GM12891 (cell line): ENCODE data around the gene DNM1L. TPM values are rescaled to one million over a fixed set of nuclear protein-coding genes. Genes with fewer than 3 reads are reported as not detected.
A peak's percentile ranks its signal among the peaks of the same experiment; 100 is the strongest.

Experiments used
- DNase-seq: peaks from one replicate; pipeline ENCODE4 v3.0.0; 2011; ENCODE audit warnings: low spot score; ENCODE audit not compliant: insufficient read length
- FAIRE-seq: peaks from 2 replicates; lab custom pipeline; 2011; peaks lifted over from hg19 to GRCh38; lab: Jason Lieb, UNC
- PAX5 ChIP-seq: IDR thresholded peaks from 2 replicates; pipeline ENCODE4 v1.6.1; 2011; ENCODE audit warnings: low read length, moderate library complexity, mild to moderate bottlenecking; ENCODE audit not compliant: insufficient read depth, severe bottlenecking
- POLR2A ChIP-seq: IDR thresholded peaks from 2 replicates; pipeline ENCODE4 v1.6.1; 2011; ENCODE audit warnings: low read depth, low read length, control low read depth
- POLR2AphosphoS5 ChIP-seq: IDR thresholded peaks from 2 replicates; pipeline ENCODE4 v1.6.1; 2011; ENCODE audit warnings: low read depth, low read length, control low read depth
- POU2F2 ChIP-seq: IDR thresholded peaks from 2 replicates; pipeline ENCODE4 v1.6.1; 2011; ENCODE audit warnings: low read depth, mild to moderate bottlenecking, control low read depth, low read length, moderate library complexity
- SPI1 ChIP-seq: IDR thresholded peaks from 2 replicates; pipeline ENCODE4 v1.6.1; 2011; ENCODE audit warnings: low read depth, low read length, control low read depth
- TAF1 ChIP-seq: IDR thresholded peaks from 2 replicates; pipeline ENCODE4 v1.6.1; 2011; ENCODE audit warnings: low read depth, low read length, control low read depth
- polyA plus RNA-seq: library from polyadenylated mRNA; unstranded; fragments of >200 nt; gene quantifications from one replicate; pipeline ENCODE4 v1.2.1, GENCODE V29; 2012; ENCODE audit warnings: low read depth, missing spikeins, inconsistent platforms; ENCODE audit not compliant: missing spikeins

DNM1L gene
- 45.9 TPM for polyA plus RNA-seq

DNA sequence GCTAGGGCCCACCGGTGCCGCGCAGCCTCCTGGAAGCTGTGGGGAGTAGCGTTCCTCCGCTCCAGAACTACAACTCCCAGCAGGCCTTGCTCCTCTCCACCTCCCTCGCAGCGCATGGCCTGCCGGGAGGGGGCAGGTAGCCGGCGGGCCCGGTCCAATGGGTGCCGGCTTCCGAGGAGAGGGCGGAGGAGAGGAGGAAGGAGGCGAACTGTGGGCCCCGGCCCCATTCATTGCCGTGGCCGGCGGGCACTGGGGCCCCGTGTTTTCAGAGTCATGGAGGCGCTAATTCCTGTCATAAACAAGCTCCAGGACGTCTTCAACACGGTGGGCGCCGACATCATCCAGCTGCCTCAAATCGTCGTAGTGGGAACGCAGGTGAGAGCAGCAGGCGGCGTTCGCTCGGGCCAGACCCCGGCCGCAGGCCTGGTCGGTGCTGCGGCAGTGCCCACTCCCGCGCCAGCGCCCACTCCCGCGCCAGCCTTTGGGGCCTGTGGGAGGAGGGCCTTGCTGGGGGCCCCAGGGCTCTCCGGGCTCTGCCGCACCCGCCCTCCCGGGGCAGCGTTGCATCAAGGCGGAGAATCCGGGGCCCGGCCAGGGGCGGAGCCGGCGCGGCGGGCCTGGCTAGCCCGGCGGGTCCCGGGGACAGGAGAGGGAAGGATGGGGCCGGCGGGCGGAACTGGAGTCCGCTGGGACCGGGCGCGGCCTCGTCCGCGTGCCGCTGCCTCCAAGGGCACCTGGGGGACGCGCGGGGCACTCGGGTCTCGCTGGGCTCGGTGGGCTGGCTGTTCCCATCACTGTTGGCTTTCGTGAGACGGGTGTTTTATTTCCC lies at the start of gene DNM1L:
TSS of gene DNM1L (plus strand) at position 211 of the 829 bp plus-strand sequence. CDS start at position 274, 63 bp downstream.
- peak; percentile 98 for FAIRE-seq
- peak; percentile 84 for TF ChIP-seq TAF1
- no peak for TF ChIP-seq PAX5
- TF ChIP-seq POLR2AphosphoS5: peak; percentile 87
- TF ChIP-seq POLR2A: peak; percentile 93
- 0 out of 2 replicates have a peak, but pooled peaks have one; percentile 19 for TF ChIP-seq SPI1
- no peak for TF ChIP-seq POU2F2
- peak; percentile 87 for DNase-seq

- FAIRE-seq (no peak), DNase-seq (no peak)
- no peak for TF ChIP-seq POLR2AphosphoS5
- no peak for TF ChIP-seq PAX5
- TF ChIP-seq TAF1: no peak
- no peak for TF ChIP-seq POLR2A
- no peak for TF ChIP-seq POU2F2
- no peak for TF ChIP-seq SPI1
Measured at GRCh38 chr12:32641287-32641901, 37.7 kb upstream of the DNM1L start.

GRCh38 chr12:32644431-32644830 lies 34.7 kb upstream of the DNM1L start:
- FAIRE-seq: no peak

DNA sequence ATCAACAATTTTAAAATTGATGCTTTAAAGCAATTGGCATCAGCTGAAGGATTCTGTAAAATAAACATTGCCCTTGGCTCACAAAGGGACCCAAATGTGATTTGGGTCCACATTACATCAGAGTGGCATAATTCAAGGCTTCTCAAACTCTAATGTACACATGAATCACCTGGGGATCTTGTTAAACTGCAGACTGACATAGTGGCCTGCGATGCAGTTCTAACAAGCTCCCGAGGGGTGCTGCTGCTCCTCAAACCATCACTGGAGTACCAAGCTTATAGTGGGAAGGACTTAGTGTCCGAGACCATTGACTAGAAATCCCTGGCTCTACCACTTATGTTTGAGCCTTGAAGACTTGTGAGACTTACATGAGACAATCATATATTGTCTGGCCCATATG lies 31.8 kb upstream of the DNM1L start:
- DNase-seq (no peak), FAIRE-seq (no peak)
- TF ChIP-seq POLR2A (no peak), TAF1 (no peak), POLR2AphosphoS5 (no peak), PAX5 (no peak), POU2F2 (no peak), SPI1 (no peak)

More at GRCh38 chr12:32644431-32644830, 34.7 kb upstream of the DNM1L start:
- TF ChIP-seq POLR2A (no peak), TAF1 (no peak), POU2F2 (no peak), PAX5 (no peak), POLR2AphosphoS5 (no peak)
- no peak for DNase-seq

GRCh38 chr12:32650508-32650907 lies 28.6 kb upstream of the DNM1L start:
- FAIRE-seq (no peak), DNase-seq (no peak)
- TF ChIP-seq PAX5 (no peak), SPI1 (no peak), POLR2A (no peak)

- FAIRE-seq: no peak
- no peak for DNase-seq
- TF ChIP-seq PAX5 (no peak), POLR2AphosphoS5 (no peak), POU2F2 (no peak), SPI1 (no peak), POLR2A (no peak), TAF1 (no peak)
Measured at GRCh38 chr12:32651151-32651955, 27.7 kb upstream of the DNM1L start.

- TF ChIP-seq PAX5: no peak
- no peak for TF ChIP-seq POLR2A
- no peak for TF ChIP-seq TAF1
- TF ChIP-seq POLR2AphosphoS5: no peak
- TF ChIP-seq POU2F2: no peak
- no peak for TF ChIP-seq SPI1
- FAIRE-seq: no peak
Measured at GRCh38 chr12:32651956-32652210, 27.2 kb upstream of the DNM1L start.

DNA sequence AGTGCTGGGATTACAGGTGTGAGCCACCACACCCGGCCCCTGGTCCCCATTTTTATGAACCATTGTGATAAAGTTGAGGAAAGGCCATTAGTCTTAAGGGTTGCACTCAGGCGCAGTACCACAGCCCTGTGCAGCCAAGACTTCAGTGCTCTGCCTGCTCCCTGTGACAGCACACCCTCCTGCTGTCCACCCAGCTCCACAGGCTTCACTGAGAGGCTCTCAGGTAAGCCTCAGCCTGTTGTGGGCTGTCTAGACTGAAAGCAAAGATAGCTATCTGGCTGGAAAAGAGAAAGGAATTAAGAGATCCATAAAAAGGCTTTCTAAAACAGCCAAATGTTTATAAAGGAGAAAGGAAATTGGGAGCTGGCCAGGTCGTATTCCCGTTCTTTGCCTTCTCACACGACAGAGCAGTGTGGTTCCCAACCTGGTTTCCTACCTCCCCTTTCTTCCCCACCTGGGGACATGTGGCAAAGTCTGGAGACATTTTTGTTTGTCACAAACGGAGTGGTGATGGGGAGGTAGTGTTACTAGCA lies 19.1 kb upstream of the DNM1L start:
- FAIRE-seq (no peak), DNase-seq (no peak)
- TF ChIP-seq SPI1: no peak
- no peak for TF ChIP-seq PAX5
- TF ChIP-seq TAF1: no peak
- no peak for TF ChIP-seq POU2F2
- TF ChIP-seq POLR2AphosphoS5: no peak
- no peak for TF ChIP-seq POLR2A

More at GRCh38 chr12:32651956-32652210, 27.2 kb upstream of the DNM1L start:
- no peak for DNase-seq

DNA sequence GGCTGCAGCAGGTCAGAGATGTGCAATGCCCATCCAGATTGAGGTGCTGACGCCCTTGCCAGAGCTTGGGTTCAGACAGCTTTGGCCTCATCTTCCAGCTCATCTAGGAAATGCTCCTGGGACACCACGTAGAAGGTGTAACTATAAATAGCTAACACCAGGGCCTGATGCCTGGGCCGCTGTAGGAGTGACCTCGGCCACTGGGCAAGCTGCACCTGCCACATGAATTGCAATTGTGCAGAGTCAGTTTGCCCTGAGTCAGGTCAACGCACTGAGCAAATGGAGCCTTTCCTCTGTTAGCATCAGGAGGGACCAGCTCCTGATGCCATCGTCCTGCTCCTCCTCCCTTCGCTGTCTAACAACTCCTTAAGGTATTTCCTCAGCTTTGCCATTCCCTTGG lies 17.4 kb upstream of the DNM1L start:
- DNase-seq (no peak), FAIRE-seq (no peak)
- no peak for TF ChIP-seq POLR2A
